ENCODE data around the gene SGPP1.

DNA sequence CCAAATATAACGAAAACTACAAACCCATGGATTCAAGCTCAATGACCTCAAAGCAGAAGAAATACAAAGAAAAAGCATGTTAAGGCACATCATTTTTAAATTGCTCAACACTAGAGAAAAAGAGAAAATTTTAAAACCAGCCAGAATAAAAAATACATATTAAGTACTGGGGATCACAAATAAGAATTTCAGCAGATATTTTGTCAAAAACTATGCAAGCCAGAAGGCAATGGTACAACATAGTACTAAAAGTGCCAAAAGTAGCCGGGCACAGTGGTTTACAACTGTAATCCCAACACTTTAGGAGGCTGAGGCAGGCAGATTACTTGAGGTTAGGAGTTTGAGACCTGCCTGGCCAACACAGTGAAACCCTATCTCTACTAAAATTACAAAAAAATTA lies 10.2 kb downstream of the SGPP1 start:
- no peak for TF ChIP-seq EP300 (IDR thresholded peaks at IDR 0.05)
- TF ChIP-seq, protein P1, sequence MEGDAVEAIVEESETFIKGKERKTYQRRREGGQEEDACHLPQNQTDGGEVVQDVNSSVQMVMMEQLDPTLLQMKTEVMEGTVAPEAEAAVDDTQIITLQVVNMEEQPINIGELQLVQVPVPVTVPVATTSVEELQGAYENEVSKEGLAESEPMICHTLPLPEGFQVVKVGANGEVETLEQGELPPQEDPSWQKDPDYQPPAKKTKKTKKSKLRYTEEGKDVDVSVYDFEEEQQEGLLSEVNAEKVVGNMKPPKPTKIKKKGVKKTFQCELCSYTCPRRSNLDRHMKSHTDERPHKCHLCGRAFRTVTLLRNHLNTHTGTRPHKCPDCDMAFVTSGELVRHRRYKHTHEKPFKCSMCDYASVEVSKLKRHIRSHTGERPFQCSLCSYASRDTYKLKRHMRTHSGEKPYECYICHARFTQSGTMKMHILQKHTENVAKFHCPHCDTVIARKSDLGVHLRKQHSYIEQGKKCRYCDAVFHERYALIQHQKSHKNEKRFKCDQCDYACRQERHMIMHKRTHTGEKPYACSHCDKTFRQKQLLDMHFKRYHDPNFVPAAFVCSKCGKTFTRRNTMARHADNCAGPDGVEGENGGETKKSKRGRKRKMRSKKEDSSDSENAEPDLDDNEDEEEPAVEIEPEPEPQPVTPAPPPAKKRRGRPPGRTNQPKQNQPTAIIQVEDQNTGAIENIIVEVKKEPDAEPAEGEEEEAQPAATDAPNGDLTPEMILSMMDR (IDR thresholded peaks at IDR 0.05): no peak
- TF ChIP-seq KDM1A (IDR thresholded peaks at IDR 0.05; ENCODE audit: low read depth): 0 out of 2 replicates have a peak, but pooled peaks have one; percentile 21
- no peak for TF ChIP-seq SMC3 (IDR thresholded peaks at IDR 0.05)
- no peak for TF ChIP-seq POLR2A (IDR thresholded peaks at IDR 0.05; ENCODE audit: low read length)
- no peak for TF ChIP-seq FOSL2 (IDR thresholded peaks at IDR 0.05)
- TF ChIP-seq FOSL2 (CRISPR knock-in tag; IDR thresholded peaks at IDR 0.05): no peak
- TF ChIP-seq RCOR1 (IDR thresholded peaks at IDR 0.05; ENCODE audit: low read depth, low read length): no peak

Data from A549 (cell line).